GM19452 (cell line): Measurements from ENCODE around the gene CECR2.

ENCODE experiments used
- ATAC-seq: cut with Tn5 transposase; IDR thresholded peaks from one replicate; pipeline ENCODE4 v1.9.1; 2021; ENCODE audit not compliant: unreplicated experiment

Gene CECR2

DNA sequence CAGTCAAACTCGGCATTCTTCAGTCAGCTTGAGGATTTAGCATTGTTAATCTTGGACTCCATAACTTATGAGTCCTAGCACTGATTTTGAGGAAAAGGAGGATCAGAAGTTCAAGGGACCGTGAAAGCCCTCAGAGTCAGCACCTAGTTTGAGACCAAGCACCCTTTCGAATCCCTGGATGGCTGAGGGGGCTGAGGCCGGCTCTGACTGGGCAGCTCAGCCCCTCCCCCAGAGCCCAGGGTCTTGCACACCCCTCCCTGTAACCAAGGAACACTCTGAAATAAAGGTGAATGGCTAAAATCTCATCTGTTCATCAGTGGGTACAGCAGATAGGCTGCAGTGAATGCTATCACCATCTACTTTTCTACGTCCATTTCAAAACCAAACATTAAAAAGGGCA lies 221.3 kb downstream of the CECR2 start:
- no peak for ATAC-seq

DNA sequence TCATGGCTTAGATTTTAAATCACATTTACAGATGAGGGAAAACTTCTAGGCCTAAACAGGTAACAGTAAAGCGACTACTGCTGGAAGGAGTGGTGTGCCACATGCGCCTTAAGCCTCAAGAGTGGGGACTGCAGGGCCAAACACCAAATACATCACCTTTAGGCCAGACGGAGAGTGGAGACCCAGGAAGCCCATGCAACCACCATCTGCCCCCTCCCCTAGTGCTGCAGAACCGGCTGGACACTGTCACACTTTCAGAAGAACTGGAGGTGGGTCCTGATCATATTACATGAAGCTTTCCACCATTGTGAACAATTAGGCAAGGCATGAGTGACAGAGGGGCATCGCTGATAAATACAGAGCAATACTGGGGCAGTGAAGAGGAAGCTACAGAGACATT lies 222.9 kb downstream of the CECR2 start:
- ATAC-seq, result no peak

DNA sequence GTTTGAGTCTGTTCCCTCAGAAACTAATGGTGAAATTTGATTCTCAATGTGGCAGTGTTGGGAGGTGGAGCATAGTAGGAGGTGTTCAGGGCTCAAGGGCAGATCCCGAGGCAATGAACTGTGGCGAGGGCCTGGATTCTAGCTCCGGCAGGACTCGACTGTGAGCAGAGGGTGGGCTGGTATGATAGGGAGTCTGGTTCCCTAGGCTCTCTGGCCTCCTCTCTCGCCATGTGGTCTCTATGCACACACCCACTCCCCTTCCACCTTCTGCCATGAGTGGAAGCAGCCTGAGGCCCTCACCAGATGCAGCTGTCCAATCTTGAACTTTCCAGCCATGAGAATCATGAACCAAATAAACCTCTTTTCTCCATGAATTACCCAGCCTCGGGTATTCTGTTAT lies 227.0 kb downstream of the CECR2 start:
- ATAC-seq, result no peak

DNA sequence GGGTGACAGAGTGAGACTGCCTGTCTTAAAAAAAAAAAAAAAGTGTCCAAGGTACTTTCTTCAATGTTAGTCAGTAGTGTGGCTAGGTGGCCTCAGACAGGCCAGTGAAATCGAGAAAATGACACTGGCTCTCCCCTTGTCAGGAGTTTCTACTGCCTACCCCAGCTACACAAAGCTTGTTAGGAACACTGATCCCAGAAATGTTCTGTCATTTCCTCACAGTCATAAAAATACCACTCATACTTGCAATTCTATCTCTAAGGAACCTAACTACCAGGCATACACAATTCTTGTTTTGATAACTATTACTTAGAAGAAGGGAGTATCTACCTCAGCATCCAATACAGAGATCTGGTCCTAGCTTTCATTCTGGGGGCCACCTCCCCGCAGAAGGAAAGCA lies 228.0 kb downstream of the CECR2 start:
- ATAC-seq, result no peak

DNA sequence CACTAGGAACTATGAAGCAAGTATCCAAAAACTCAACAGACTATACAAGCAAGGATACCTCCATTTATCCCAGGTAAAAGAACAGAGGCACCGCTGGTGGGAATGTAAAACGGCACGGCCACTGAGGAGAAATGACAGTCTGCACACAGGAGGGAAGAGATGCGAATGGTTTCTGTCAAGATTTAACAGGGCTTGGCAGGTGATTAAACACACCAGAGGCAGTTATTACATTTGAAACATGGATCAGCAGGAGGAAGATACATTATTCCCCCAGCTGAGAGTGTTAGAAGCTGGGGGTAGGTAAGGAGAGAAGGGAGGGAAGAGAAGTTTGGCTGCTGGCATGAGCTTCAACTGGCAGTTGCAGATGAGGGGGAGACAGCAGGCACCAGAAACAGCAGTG lies 229.1 kb downstream of the CECR2 start:
- ATAC-seq, result no peak

DNA sequence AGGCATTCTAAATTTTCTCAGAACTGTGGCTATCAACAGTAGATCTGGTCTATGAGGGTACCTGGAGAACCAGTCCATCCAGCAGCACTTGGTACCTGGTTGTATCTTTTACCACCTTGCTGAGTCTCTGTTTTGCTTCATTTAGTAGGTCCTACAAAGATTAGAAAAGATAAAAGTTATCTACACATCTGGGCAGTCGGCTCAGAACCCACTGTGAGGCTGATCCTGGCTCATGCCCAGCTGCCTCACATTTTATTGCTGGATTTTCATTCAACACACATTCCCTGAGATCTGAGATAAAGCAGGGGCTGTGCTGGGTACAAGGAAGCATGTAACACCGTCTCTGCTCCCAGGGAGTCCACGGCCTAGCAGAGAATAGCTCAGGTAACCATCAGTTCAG lies 231.8 kb downstream of the CECR2 start:
- no peak for ATAC-seq

DNA sequence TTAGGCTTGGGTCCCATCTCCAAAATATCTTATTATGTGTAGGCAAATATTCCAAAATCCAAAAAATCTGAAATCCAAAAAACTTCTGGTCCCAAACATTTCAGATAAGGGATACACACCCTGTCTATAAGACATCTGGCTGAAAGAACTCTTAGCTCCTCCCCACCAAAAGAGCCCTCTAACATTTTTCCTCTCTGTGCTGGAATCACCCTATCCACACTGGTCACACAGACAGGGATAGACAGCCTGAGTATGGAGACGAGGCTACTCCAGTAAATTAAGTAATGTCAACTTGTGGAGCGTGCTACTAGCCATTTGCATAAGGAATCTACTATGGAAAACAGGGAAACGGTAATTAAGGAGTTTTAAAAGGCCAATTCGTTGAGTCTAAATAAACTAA lies 234.4 kb downstream of the CECR2 start:
- ATAC-seq, result no peak

DNA sequence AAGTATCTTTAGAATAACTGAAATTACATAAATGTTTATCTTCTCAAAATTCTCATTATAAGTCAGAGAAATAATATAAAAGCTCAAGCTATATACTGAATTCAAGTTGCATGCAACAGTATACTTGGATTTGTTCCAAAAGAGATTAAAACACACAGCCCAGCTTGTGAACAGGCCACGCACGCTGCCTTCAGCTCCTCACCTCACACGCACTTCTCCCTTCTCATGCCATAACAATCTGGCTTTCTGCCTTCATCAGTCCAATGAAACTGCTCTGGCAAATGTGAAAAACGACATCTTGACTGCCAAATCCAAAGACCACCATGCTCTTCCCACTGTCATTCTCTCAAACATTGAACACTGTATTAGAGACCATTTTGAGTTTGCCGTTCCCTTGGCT lies 237.2 kb downstream of the CECR2 start:
- ATAC-seq, result no peak
